ENCODE results near the gene CSPG5. TPM values are rescaled to one million over a fixed set of nuclear protein-coding genes. Genes with fewer than 3 reads are reported as not detected.

The CSPG5 gene
- total and polyA plus RNA-seq, 7 experiments from 2014 or later: 0.10 to 0.51 (median 0.43) TPM; not detected in 3

DNA sequence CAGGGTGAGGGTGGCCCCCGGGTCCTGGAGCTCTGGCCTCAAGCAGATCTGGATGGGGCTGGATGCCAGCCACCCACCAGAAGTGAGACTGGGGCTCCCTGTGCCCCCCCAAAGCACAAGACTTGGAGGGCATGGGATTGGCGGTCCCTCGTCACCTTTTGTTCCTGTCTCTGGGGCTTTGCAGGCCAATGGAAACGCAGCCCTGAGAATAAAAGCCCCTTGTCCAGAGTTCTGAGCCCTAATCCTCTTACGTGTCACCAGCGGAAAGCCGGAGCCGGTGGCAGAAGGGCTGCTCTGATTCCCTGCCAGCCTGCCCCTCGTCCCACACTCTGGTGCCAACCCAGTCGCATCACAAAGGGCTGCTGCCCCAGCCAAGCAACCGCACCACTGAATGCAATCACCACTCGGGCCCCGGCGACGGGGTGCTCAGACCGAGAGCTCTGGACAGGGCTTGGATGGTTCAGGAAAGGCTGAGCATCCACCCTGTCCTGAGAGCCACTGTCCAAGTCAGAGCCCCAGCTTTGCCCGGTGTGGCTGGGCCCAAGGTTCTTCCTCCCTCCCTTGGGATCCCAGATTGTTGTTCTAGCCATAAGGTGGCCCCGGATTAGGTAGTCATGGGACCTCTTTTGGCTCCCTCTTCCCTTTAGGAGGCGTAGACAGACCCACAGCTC lies 42.3 kb downstream of the CSPG5 start:
- CTCF ChIA-PET: no interaction called here
- Histone ChIP-seq H3K4me3 (ENCODE audit: low read length) (no peak overlapping the region), H3K4me1 (ENCODE audit: control insufficient read depth in 2 of 2, insufficient read depth in 2 of 2, low read length in 2 of 2) (no peaks in the 10 kb centered on the region), H3K27me3 (ENCODE audit: control insufficient read depth in 2 of 2, insufficient read depth in 2 of 2, low read length in 2 of 2) (no peaks in the 10 kb centered on the region), H3K9me3 (ENCODE audit: control insufficient read depth in 2 of 3, low read length in 3 of 3) (no peaks in the 10 kb centered on the region), H3K27ac (ENCODE audit: low read depth, low read length) (no peak overlapping the region), H3K36me3 (ENCODE audit: control insufficient read depth in 2 of 3, insufficient read depth in 3 of 3, low read length in 3 of 3) (no peaks in the 10 kb centered on the region)
- Mint-ChIP-seq H3K9me3 (no peaks in the 10 kb centered on the region), H3K27ac (no peak overlapping the region), H3K36me3 (no peaks in the 10 kb centered on the region), H3K27me3 (peaks cover 0 to 25% (median 7%) of the 10 kb centered on the region in 5 donors), H3K4me1 (peaks cover 0 to 1% (median 0%) of the 10 kb centered on the region in 7 donors), H3K4me3 (no peak overlapping the region)
- POLR2A ChIA-PET: no interaction called here
- DNase-seq (no peak), ATAC-seq (no peak)
- intact Hi-C loops (cut with micrococcal nuclease): no loop called here

DNA sequence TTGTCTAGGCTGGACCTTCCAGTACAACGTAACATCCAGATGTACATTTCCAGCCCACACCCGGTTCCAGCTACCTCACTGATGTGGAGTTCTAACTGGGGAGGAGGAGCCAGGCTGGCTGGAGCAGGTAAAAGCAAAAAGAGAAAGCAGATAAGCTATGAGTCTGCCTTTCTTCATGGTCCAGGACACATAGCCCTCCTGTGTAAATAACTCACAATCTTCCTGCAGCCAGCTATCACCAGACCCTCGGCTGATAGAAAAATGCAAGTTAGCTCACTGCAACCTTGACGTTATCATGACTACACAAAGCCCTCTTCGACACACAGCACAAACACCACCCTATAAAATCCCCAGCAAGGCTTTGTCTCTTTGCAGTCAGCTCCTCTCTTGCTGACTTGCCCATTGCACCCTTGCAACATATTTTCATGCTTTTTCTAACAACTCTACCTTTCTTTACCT lies 44.6 kb downstream of the CSPG5 start:
- Mint-ChIP-seq H3K4me1 (peaks cover 0 to 1% (median 0%) of the 10 kb centered on the region in 7 donors), H3K27ac (no peak overlapping the region), H3K36me3 (no peaks in the 10 kb centered on the region), H3K9me3 (peaks cover 0 to under 1% (median 0%) of the 10 kb centered on the region in 11 donors), H3K4me3 (no peak overlapping the region), H3K27me3 (peaks cover 0 to 24% (median 7%) of the 10 kb centered on the region in 5 donors)
- POLR2A ChIA-PET: no interaction called here
- no peak for DNase-seq
- H3K36me3 ChIP-seq (ENCODE audit: control insufficient read depth in 2 of 3, insufficient read depth in 3 of 3, low read length in 3 of 3): no peaks in the 10 kb centered on the region
- H3K27me3 ChIP-seq (ENCODE audit: control insufficient read depth in 2 of 2, insufficient read depth in 2 of 2, low read length in 2 of 2): no peaks in the 10 kb centered on the region
- intact Hi-C loops (cut with micrococcal nuclease): no loop called here
- no peak for ATAC-seq
- no peaks in the 10 kb centered on the region for H3K9me3 ChIP-seq (ENCODE audit: control insufficient read depth in 2 of 3, low read length in 3 of 3)
- CTCF ChIA-PET: interaction anchor here (0.9 kb wide), 1 partner anchor 12 kb away, joined by 3 read pairs; no protein-coding TSS in a partner anchor
- H3K27ac ChIP-seq (ENCODE audit: low read depth, low read length): no peak overlapping the region
- H3K4me1 ChIP-seq (ENCODE audit: control insufficient read depth in 2 of 2, insufficient read depth in 2 of 2, low read length in 2 of 2): no peaks in the 10 kb centered on the region
- H3K4me3 ChIP-seq (ENCODE audit: low read length): no peak overlapping the region

DNA sequence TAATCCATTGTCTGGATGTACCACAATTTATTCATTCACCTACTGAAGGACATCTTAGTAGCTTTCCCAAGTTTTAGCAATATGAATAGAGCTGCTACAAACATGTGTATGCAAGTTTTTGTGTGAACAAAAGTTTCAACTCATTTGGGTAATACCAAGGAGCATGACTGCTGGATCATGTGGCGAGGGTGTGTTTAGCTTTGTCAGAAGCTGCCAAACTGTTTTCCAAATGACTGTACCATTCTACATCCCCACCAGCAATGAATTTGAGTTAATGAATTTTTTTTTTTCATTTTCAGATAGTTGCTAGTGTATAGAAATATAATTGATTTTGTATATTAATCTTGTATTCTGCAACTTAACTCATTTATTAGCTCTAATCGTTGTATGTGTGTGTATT lies 45.2 kb downstream of the CSPG5 start:
- POLR2A ChIA-PET: no interaction called here
- H3K9me3 ChIP-seq (ENCODE audit: control insufficient read depth in 2 of 3, low read length in 3 of 3): no peaks in the 10 kb centered on the region
- CTCF ChIA-PET: interaction anchor here (0.9 kb wide), 1 partner anchor 11 kb away, joined by 3 read pairs; no protein-coding TSS in a partner anchor
- Mint-ChIP-seq H3K36me3 (no peaks in the 10 kb centered on the region), H3K27me3 (peaks cover 0 to 19% (median 7%) of the 10 kb centered on the region in 5 donors), H3K27ac (no peak overlapping the region), H3K4me1 (peaks cover 0 to 1% (median 0%) of the 10 kb centered on the region in 7 donors), H3K4me3 (no peak overlapping the region), H3K9me3 (peaks cover 0 to 4% (median 0%) of the 10 kb centered on the region in 11 donors)
- H3K36me3 ChIP-seq (ENCODE audit: control insufficient read depth in 2 of 3, insufficient read depth in 3 of 3, low read length in 3 of 3): no peaks in the 10 kb centered on the region
- H3K4me3 ChIP-seq (ENCODE audit: low read length): no peak overlapping the region
- intact Hi-C loops (cut with micrococcal nuclease): no loop called here
- no peak overlapping the region for H3K27ac ChIP-seq (ENCODE audit: low read depth, low read length)
- no peaks in the 10 kb centered on the region for H3K4me1 ChIP-seq (ENCODE audit: control insufficient read depth in 2 of 2, insufficient read depth in 2 of 2, low read length in 2 of 2)
- DNase-seq (no peak), ATAC-seq (no peak)
- H3K27me3 ChIP-seq (ENCODE audit: control insufficient read depth in 2 of 2, insufficient read depth in 2 of 2, low read length in 2 of 2): no peaks in the 10 kb centered on the region

DNA sequence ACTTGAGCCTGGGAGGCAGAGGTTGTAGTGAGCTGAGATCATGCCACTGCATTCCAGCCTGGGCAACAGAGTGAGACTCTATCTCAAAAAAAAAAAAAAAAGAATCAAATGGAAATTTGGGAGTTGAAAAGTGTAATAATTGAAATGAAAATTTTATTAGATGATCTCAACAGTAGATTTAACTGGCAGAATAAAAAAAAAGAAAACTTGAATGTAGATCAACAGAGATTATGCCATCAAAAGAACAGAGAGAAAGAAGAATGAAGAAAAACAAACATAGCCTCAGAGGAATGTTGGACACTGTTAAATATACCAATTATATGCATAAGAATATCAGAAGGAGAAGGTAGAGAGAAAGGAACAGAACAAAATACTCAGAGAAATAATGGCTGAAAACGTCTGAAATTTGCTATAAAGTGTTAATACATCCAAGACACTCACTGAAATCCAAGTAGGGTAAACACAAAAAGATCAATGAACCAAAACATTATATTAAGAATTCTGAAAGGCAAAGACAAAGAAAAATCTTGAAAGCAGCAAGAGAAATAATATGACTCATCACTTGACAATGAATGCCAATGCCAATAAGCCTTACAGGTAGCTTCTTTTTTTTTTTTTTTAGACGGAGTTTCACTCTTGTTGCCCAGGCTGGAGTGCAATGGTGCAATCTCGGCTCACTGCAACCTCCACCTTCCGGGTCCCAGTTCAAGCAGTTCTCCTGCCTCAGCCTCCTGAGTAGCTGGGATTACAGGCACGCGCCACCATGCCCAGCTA lies 50.5 kb downstream of the CSPG5 start:
- peaks cover 3 to 12% (median 5%) of the 10 kb centered on the region in 11 donors for H3K9me3 Mint-ChIP-seq
- H3K27ac Mint-ChIP-seq: peak overlapping the region in 1 of 9 donors; percentile 14
- Histone ChIP-seq H3K27me3 (ENCODE audit: control insufficient read depth in 2 of 2, insufficient read depth in 2 of 2, low read length in 2 of 2) (no peaks in the 10 kb centered on the region), H3K36me3 (ENCODE audit: control insufficient read depth in 2 of 3, insufficient read depth in 3 of 3, low read length in 3 of 3) (no peaks in the 10 kb centered on the region), H3K9me3 (ENCODE audit: control insufficient read depth in 2 of 3, low read length in 3 of 3) (no peaks in the 10 kb centered on the region), H3K4me1 (ENCODE audit: control insufficient read depth in 2 of 2, insufficient read depth in 2 of 2, low read length in 2 of 2) (no peaks in the 10 kb centered on the region), H3K4me3 (ENCODE audit: low read length) (no peak overlapping the region), H3K27ac (ENCODE audit: low read depth, low read length) (no peak overlapping the region)
- no peak for ATAC-seq
- H3K27me3 Mint-ChIP-seq: peaks cover 0 to 11% (median 0%) of the 10 kb centered on the region in 5 donors
- no peak overlapping the region for H3K4me3 Mint-ChIP-seq
- ChIA-PET CTCF (interaction anchor here (0.6 to 1.3 kb wide), 2 partner anchors 7 to 9 kb away, joined by 3 to 4 read pairs; no protein-coding TSS in a partner anchor), POLR2A (interaction anchor here (0.6 kb wide), 1 partner anchor 246 kb away, joined by 3 read pairs; no protein-coding TSS in a partner anchor)
- no peaks in the 10 kb centered on the region for H3K4me1 Mint-ChIP-seq
- peaks cover 0 to 6% (median 0%) of the 10 kb centered on the region in 5 donors for H3K36me3 Mint-ChIP-seq
- intact Hi-C loops (cut with micrococcal nuclease): loop anchor here (10.0 kb wide), 1 partner anchor 627 kb away; no protein-coding TSS in a partner anchor
- no peak for DNase-seq

DNA sequence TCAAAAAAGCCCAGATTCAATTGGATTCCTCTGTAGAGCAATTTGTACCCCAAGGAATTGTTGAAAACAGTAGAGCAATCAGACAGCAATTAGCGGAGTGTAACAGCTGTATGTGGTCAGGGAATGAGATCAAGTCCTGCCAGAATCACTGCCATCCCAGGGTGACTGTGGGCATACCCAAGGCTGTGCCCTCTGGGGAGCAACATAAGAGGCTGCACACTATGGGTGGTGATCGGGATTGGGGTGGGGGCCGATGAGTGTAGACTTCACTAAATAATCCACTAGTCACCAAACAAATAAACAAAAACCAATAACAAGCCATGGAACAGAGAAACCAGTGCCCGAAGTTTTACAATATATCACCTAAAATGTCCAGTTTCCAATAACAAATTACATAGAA lies 53.0 kb downstream of the CSPG5 start:
- H3K4me3 ChIP-seq (ENCODE audit: low read length): no peak overlapping the region
- POLR2A ChIA-PET: no interaction called here
- Mint-ChIP-seq H3K36me3 (peaks cover 0 to 6% (median 0%) of the 10 kb centered on the region in 5 donors), H3K4me1 (peaks cover 0 to 11% (median 0%) of the 10 kb centered on the region in 7 donors), H3K9me3 (peaks cover 3 to 12% (median 5%) of the 10 kb centered on the region in 11 donors), H3K27me3 (peaks cover 0 to 5% (median 0%) of the 10 kb centered on the region in 5 donors), H3K27ac (no peak overlapping the region), H3K4me3 (no peak overlapping the region)
- ATAC-seq: no peak
- H3K9me3 ChIP-seq (ENCODE audit: control insufficient read depth in 2 of 3, low read length in 3 of 3): no peaks in the 10 kb centered on the region
- DNase-seq: no peak
- no peaks in the 10 kb centered on the region for H3K4me1 ChIP-seq (ENCODE audit: control insufficient read depth in 2 of 2, insufficient read depth in 2 of 2, low read length in 2 of 2)
- no peaks in the 10 kb centered on the region for H3K27me3 ChIP-seq (ENCODE audit: control insufficient read depth in 2 of 2, insufficient read depth in 2 of 2, low read length in 2 of 2)
- CTCF ChIA-PET: no interaction called here
- H3K27ac ChIP-seq (ENCODE audit: low read depth, low read length): no peak overlapping the region
- no peaks in the 10 kb centered on the region for H3K36me3 ChIP-seq (ENCODE audit: control insufficient read depth in 2 of 3, insufficient read depth in 3 of 3, low read length in 3 of 3)
- intact Hi-C loops (cut with micrococcal nuclease): loop anchor here (10.0 kb wide), 1 partner anchor 629 kb away; no protein-coding TSS in a partner anchor

DNA sequence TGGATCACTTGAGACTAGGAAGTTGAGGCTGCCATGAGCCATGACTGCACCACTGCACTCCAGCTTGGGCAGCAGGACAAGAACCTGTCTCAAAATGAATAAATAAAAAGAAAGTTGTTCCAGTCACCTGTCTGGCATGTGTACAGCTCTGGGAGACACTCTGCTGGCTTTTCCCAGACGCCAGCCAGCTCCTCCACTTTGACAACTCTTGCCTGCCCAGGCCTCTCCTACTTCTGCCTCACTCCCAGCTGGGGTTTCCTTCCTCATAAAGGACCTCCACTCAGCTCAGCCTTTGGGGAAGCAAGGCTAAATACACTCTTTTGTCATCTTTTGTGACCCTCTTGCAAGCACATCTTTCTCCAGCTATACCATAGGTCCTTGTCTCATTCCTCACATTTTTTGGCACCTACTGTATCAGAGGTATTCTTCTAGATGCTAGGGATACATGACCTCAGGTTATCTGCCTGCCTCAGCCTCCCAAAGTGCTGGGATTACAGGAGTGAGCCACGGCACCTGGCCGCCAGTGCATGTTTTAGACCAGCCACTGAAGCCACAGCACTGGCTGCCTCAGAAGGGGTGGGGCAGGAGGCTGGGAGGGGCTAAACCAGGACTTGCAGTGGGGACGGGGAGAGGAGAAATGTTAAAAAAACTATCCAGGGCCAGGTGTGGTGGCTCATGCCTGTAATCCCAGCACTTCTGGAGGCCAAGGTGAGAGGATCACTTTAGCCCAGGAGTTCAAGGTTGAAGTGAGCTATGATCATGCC lies 55.2 kb downstream of the CSPG5 start:
- POLR2A ChIA-PET: no interaction called here

More for the DNA sequence above, 55.2 kb downstream of the CSPG5 start:
- intact Hi-C loops (cut with micrococcal nuclease): loop anchor here (2.0 to 10.0 kb wide), 2 partner anchors 467 to 631 kb away; no protein-coding TSS in a partner anchor
- H3K9me3 ChIP-seq (ENCODE audit: control insufficient read depth in 2 of 3, low read length in 3 of 3): no peaks in the 10 kb centered on the region
- ATAC-seq (no peak), DNase-seq (no peak)
- Mint-ChIP-seq H3K4me3 (no peak overlapping the region), H3K36me3 (peaks cover 0 to 6% (median 0%) of the 10 kb centered on the region in 5 donors), H3K27me3 (peaks cover 0 to 5% (median 0%) of the 10 kb centered on the region in 5 donors), H3K9me3 (peaks cover 3 to 9% (median 5%) of the 10 kb centered on the region in 11 donors), H3K4me1 (peaks cover 0 to 11% (median 0%) of the 10 kb centered on the region in 7 donors), H3K27ac (no peak overlapping the region)
- no peaks in the 10 kb centered on the region for H3K27me3 ChIP-seq (ENCODE audit: control insufficient read depth in 2 of 2, insufficient read depth in 2 of 2, low read length in 2 of 2)
- no peak overlapping the region for H3K4me3 ChIP-seq (ENCODE audit: low read length)
- H3K4me1 ChIP-seq (ENCODE audit: control insufficient read depth in 2 of 2, insufficient read depth in 2 of 2, low read length in 2 of 2): no peaks in the 10 kb centered on the region
- CTCF ChIA-PET: interaction anchor here (0.6 to 4.4 kb wide), 4 partner anchors 10 to 277 kb away, joined by 4 to 36 read pairs (median 4); partner anchors contain the start of gene ELP6
- no peaks in the 10 kb centered on the region for H3K36me3 ChIP-seq (ENCODE audit: control insufficient read depth in 2 of 3, insufficient read depth in 3 of 3, low read length in 3 of 3)
- no peak overlapping the region for H3K27ac ChIP-seq (ENCODE audit: low read depth, low read length)

Measured in naive thymus-derived CD4-positive, alpha-beta T cell (primary cell).